ENCODE data around the gene SAT1.
A peak's percentile ranks its signal among the peaks of the same experiment; 100 is the strongest.

SAT1 gene

GRCh38 chrX:23825675-23826074, 42.7 kb downstream of the SAT1 start:
- no peaks in the 10 kb centered on the region for H3K27me3 ChIP-seq (ENCODE audit: low read depth, low read length)
- TF ChIP-seq EZH2phosphoT487 (IDR thresholded peaks at IDR 0.05; ENCODE audit: low read depth) (no peak), CTCF (IDR thresholded peaks at IDR 0.05; ENCODE audit: low read depth, low read length) (no peak)
- peaks cover 12% of the 10 kb centered on the region for H3K4me1 ChIP-seq (ENCODE audit: low read length)
- H3K9me3 ChIP-seq (ENCODE audit: insufficient read depth, low read length): no peaks in the 10 kb centered on the region
- no peaks in the 10 kb centered on the region for H3K36me3 ChIP-seq (replicated peaks; ENCODE audit: low read depth, low read length)
- H3K4me3 ChIP-seq (ENCODE audit: low read length): no peak overlapping the region
- no peak overlapping the region for H2AFZ ChIP-seq (ENCODE audit: low read depth, low read length)
- H3K4me2 ChIP-seq (ENCODE audit: low read length): no peak overlapping the region
- H3K27ac ChIP-seq (ENCODE audit: low read length): no peak overlapping the region
- H3K79me2 ChIP-seq (ENCODE audit: low read length): no peaks in the 10 kb centered on the region
- H3K9ac ChIP-seq (ENCODE audit: low read length): no peak overlapping the region
- no peaks in the 10 kb centered on the region for H4K20me1 ChIP-seq (ENCODE audit: insufficient read depth, low read length)

GRCh38 chrX:23826216-23826615, 43.2 kb downstream of the SAT1 start:
- no peak overlapping the region for H3K27ac ChIP-seq (ENCODE audit: low read length)

GRCh38 chrX:23826653-23827052, 43.7 kb downstream of the SAT1 start:
- no peaks in the 10 kb centered on the region for H3K27me3 ChIP-seq (ENCODE audit: low read depth, low read length)
- TF ChIP-seq CTCF (IDR thresholded peaks at IDR 0.05; ENCODE audit: low read depth, low read length) (no peak), EZH2phosphoT487 (IDR thresholded peaks at IDR 0.05; ENCODE audit: low read depth) (no peak)
- H4K20me1 ChIP-seq (ENCODE audit: insufficient read depth, low read length): no peaks in the 10 kb centered on the region
- no peaks in the 10 kb centered on the region for H3K9me3 ChIP-seq (ENCODE audit: insufficient read depth, low read length)
- H3K4me2 ChIP-seq (ENCODE audit: low read length): 0 out of 2 replicates have a peak overlapping the region, but pooled peaks have one; percentile 20
- no peak overlapping the region for H2AFZ ChIP-seq (ENCODE audit: low read depth, low read length)
- no peak overlapping the region for H3K9ac ChIP-seq (ENCODE audit: low read length)
- H3K4me3 ChIP-seq (ENCODE audit: low read length): no peak overlapping the region
- H3K79me2 ChIP-seq (ENCODE audit: low read length): no peaks in the 10 kb centered on the region
- H3K4me1 ChIP-seq (ENCODE audit: low read length): peaks cover 12% of the 10 kb centered on the region
- H3K27ac ChIP-seq (ENCODE audit: low read length): no peak overlapping the region
- H3K36me3 ChIP-seq (replicated peaks; ENCODE audit: low read depth, low read length): no peaks in the 10 kb centered on the region

More at GRCh38 chrX:23826216-23826615, 43.2 kb downstream of the SAT1 start:
- Histone ChIP-seq H3K27me3 (ENCODE audit: low read depth, low read length) (no peaks in the 10 kb centered on the region), H3K4me1 (ENCODE audit: low read length) (peaks cover 12% of the 10 kb centered on the region), H3K9ac (ENCODE audit: low read length) (no peak overlapping the region), H3K9me3 (ENCODE audit: insufficient read depth, low read length) (no peaks in the 10 kb centered on the region), H3K4me2 (ENCODE audit: low read length) (0 out of 2 replicates have a peak overlapping the region, but pooled peaks have one; percentile 20), H4K20me1 (ENCODE audit: insufficient read depth, low read length) (no peaks in the 10 kb centered on the region), H2AFZ (ENCODE audit: low read depth, low read length) (no peak overlapping the region), H3K4me3 (ENCODE audit: low read length) (no peak overlapping the region), H3K79me2 (ENCODE audit: low read length) (no peaks in the 10 kb centered on the region), H3K36me3 (replicated peaks; ENCODE audit: low read depth, low read length) (no peaks in the 10 kb centered on the region)
- no peak for TF ChIP-seq CTCF (IDR thresholded peaks at IDR 0.05; ENCODE audit: low read depth, low read length)
- TF ChIP-seq EZH2phosphoT487 (IDR thresholded peaks at IDR 0.05; ENCODE audit: low read depth): no peak

GRCh38 chrX:23828881-23829280, 45.9 kb downstream of the SAT1 start:
- H3K36me3 ChIP-seq (replicated peaks; ENCODE audit: low read depth, low read length): no peaks in the 10 kb centered on the region

More at GRCh38 chrX:23828881-23829280, 45.9 kb downstream of the SAT1 start:
- H3K4me1 ChIP-seq (ENCODE audit: low read length): peaks cover 12% of the 10 kb centered on the region
- no peak overlapping the region for H2AFZ ChIP-seq (ENCODE audit: low read depth, low read length)
- H3K9me3 ChIP-seq (ENCODE audit: insufficient read depth, low read length): no peaks in the 10 kb centered on the region
- H3K27ac ChIP-seq (ENCODE audit: low read length): no peak overlapping the region
- no peak overlapping the region for H3K4me3 ChIP-seq (ENCODE audit: low read length)
- no peaks in the 10 kb centered on the region for H3K79me2 ChIP-seq (ENCODE audit: low read length)
- H3K9ac ChIP-seq (ENCODE audit: low read length): no peak overlapping the region
- no peak for TF ChIP-seq EZH2phosphoT487 (IDR thresholded peaks at IDR 0.05; ENCODE audit: low read depth)
- H4K20me1 ChIP-seq (ENCODE audit: insufficient read depth, low read length): no peaks in the 10 kb centered on the region
- H3K4me2 ChIP-seq (ENCODE audit: low read length): no peak overlapping the region
- H3K27me3 ChIP-seq (ENCODE audit: low read depth, low read length): no peaks in the 10 kb centered on the region

Data from OCI-LY3 (cell line).